ENCODE results near the gene KLHL22.

GRCh38 chr22:20393705-20394476, 101.7 kb downstream of the KLHL22 start, which contains the start of gene ZNF74:
- TF ChIP-seq, protein P1, sequence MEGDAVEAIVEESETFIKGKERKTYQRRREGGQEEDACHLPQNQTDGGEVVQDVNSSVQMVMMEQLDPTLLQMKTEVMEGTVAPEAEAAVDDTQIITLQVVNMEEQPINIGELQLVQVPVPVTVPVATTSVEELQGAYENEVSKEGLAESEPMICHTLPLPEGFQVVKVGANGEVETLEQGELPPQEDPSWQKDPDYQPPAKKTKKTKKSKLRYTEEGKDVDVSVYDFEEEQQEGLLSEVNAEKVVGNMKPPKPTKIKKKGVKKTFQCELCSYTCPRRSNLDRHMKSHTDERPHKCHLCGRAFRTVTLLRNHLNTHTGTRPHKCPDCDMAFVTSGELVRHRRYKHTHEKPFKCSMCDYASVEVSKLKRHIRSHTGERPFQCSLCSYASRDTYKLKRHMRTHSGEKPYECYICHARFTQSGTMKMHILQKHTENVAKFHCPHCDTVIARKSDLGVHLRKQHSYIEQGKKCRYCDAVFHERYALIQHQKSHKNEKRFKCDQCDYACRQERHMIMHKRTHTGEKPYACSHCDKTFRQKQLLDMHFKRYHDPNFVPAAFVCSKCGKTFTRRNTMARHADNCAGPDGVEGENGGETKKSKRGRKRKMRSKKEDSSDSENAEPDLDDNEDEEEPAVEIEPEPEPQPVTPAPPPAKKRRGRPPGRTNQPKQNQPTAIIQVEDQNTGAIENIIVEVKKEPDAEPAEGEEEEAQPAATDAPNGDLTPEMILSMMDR (IDR thresholded peaks at IDR 0.05), result peak in 1 of 4 experiments; percentile 34
- peak; percentile 56 for TF ChIP-seq POLR2A (IDR thresholded peaks at IDR 0.05)
